Lung (tissue), 12 donors: ENCODE measurements around the gene EPHA1. TPM values are rescaled to one million over a fixed set of nuclear protein-coding genes. Genes with fewer than 3 reads are reported as not detected.

ENCODE experiments used
- ATAC-seq: fragments of 200-7000 bp; cut with Tn5 transposase; one replicate; pipeline ENCODE4 v1.9.1; 2020; ENCODE audit warnings: moderate number of reproducible peaks; ENCODE audit not compliant: insufficient read depth, low FRiP score
- DNase-seq, 3 donors: peaks; one replicate each; pipeline ENCODE4 v3.0.0-alpha.2; 2013 to 2017
- H3K27ac ChIP-seq, 2 donors: one replicate each; pipeline ENCODE4 v1.5.1; 2013; ENCODE audit warnings: mild to moderate bottlenecking in 2 of 2, moderate library complexity in 2 of 2, control low read depth in 1 of 2, inconsistent platforms in 1 of 2, low read depth in 1 of 2, low read length in 1 of 2
- H3K27me3 ChIP-seq, 3 donors: one replicate each; pipeline ENCODE4 v1.5.1; 2013; ENCODE audit warnings: low read length in 2 of 3; ENCODE audit not compliant: control insufficient read depth in 3 of 3, insufficient read depth in 3 of 3
- H3K36me3 ChIP-seq, 4 donors: one replicate each; pipeline ENCODE4 v1.5.1; 2013; ENCODE audit warnings: low read length in 4 of 4, mild to moderate bottlenecking in 1 of 4, moderate library complexity in 1 of 4; ENCODE audit not compliant: control insufficient read depth in 4 of 4, insufficient read depth in 4 of 4
- H3K4me1 ChIP-seq, 5 donors: one replicate each; pipeline ENCODE4 v1.5.1; 2013; ENCODE audit warnings: low read length in 5 of 5, mild to moderate bottlenecking in 2 of 5, moderate library complexity in 1 of 5; ENCODE audit not compliant: control insufficient read depth in 5 of 5, insufficient read depth in 5 of 5
- H3K4me3 ChIP-seq: one replicate; pipeline ENCODE4 v1.5.1; 2013; ENCODE audit warnings: mild to moderate bottlenecking, control low read depth, moderate library complexity
- H3K9ac ChIP-seq, 2 donors: one replicate each; pipeline ENCODE4 v1.5.1; 2013; ENCODE audit warnings: low read length in 2 of 2, control low read depth in 1 of 2; ENCODE audit not compliant: insufficient read depth in 1 of 2
- H3K9me3 ChIP-seq, 4 donors: one replicate each; pipeline ENCODE4 v1.5.1; 2013; ENCODE audit warnings: low read length in 3 of 4, mild to moderate bottlenecking in 1 of 4, moderate library complexity in 1 of 4; ENCODE audit not compliant: control insufficient read depth in 4 of 4, insufficient read depth in 3 of 4
- CTCF ChIP-seq: IDR thresholded peaks from 2 replicates; pipeline ENCODE4 v1.5.1; 2012; ENCODE audit warnings: mild to moderate bottlenecking; ENCODE audit errors: control extremely low read depth, extremely low read depth
- WGBS, 2 donors: extraction: QIAGEN DNeasy Blood & Tissue Kit; methylation state at CpG; one replicate each; pipeline ENCODE4 v1.1.7; 2013; 5-methylcytosine and 5-hydroxymethylcytosine counted together
- polyA plus RNA-seq, 2 donors: library from polyadenylated mRNA; stranded (reverse); fragments of 200-250 nt; gene quantifications; one replicate each; pipeline ENCODE4 v1.2.1, GENCODE V29; 2013
- total RNA-seq, 2 donors: library from RNA; depleted of rRNA in 1 of 2; stranded (reverse); fragments of >200 nt in 1 of 2; gene quantifications; one replicate each; pipeline ENCODE4 v1.2.1, GENCODE V29; 2014 to 2021
- donor health status: control.
- donor health status: control.
- donor health status: Bipolar disorder and iron deficiency.
- donor health status: healthy.
- donor health status: DM: yes; HTN: yes; CAD: no.

The EPHA1 gene
- total and polyA plus RNA-seq, 4 donors = 4.2 to 13.3 (median 5.9) TPM

GRCh38 chr7:143390104-143390772 is 18.4 kb downstream of the EPHA1 start:
- H3K4me1 ChIP-seq = peaks cover 2 to 65% (median 39%) of the 10 kb centered on the region in 5 donors
- no peak for TF ChIP-seq CTCF
- 86% methylated on average over 10 of the region's 10 CpGs for WGBS, 2 donors
- H3K27me3 ChIP-seq = no peaks in the 10 kb centered on the region
- no peak for DNase-seq
- peaks cover 6 to 50% (median 38%) of the 10 kb centered on the region in 4 donors for H3K36me3 ChIP-seq
- no peak overlapping the region for H3K4me3 ChIP-seq
- no peak overlapping the region for H3K9ac ChIP-seq
- H3K27ac ChIP-seq = peak overlapping the region in 1 of 2 donors; percentile 26
- peaks cover 0 to 2% (median 0%) of the 10 kb centered on the region in 4 donors for H3K9me3 ChIP-seq
- ATAC-seq = no peak

- ATAC-seq (no peak), DNase-seq (no peak)
- no peak overlapping the region for H3K9ac ChIP-seq
- peaks cover 6 to 50% (median 44%) of the 10 kb centered on the region in 4 donors for H3K36me3 ChIP-seq
- H3K4me1 ChIP-seq = peaks cover 4 to 66% (median 39%) of the 10 kb centered on the region in 5 donors
- 85 to 91% methylated on average over 15 of the region's 15 CpGs for WGBS, 2 donors
- no peak for TF ChIP-seq CTCF
- H3K27ac ChIP-seq = peak overlapping the region in 1 of 2 donors; percentile 26
- peaks cover 0 to 2% (median 0%) of the 10 kb centered on the region in 4 donors for H3K9me3 ChIP-seq
- H3K27me3 ChIP-seq = no peaks in the 10 kb centered on the region
- no peak overlapping the region for H3K4me3 ChIP-seq
Measured at GRCh38 chr7:143389316-143390103, 19.1 kb downstream of the EPHA1 start.

GRCh38 chr7:143388491-143389101 is 20.1 kb downstream of the EPHA1 start:
- no peak for TF ChIP-seq CTCF
- WGBS, 2 donors = 92 to 95% methylated on average over 28 of the region's 28 CpGs
- H3K36me3 ChIP-seq = peaks cover 6 to 59% (median 48%) of the 10 kb centered on the region in 4 donors
- peaks cover 6 to 71% (median 41%) of the 10 kb centered on the region in 5 donors for H3K4me1 ChIP-seq
- H3K9ac ChIP-seq = no peak overlapping the region
- H3K9me3 ChIP-seq = peaks cover 0 to 2% (median 0%) of the 10 kb centered on the region in 4 donors
- H3K27me3 ChIP-seq = no peaks in the 10 kb centered on the region
- H3K4me3 ChIP-seq = no peak overlapping the region
- ATAC-seq = no peak
- DNase-seq = no peak
- no peak overlapping the region for H3K27ac ChIP-seq
